HFFc6 (cell line): Measurements from ENCODE around the gene PON3. TPM values are rescaled to one million over a fixed set of nuclear protein-coding genes. Genes with fewer than 3 reads are reported as not detected.
A peak's percentile ranks its signal among the peaks of the same experiment; 100 is the strongest.

Experiments used
- DNase-seq: peaks from one replicate; pipeline ENCODE4 v3.0.0-alpha.2; 2018
- H3K27ac Mint-ChIP-seq: 2 replicates; pipeline ENCODE4 v1.8.0; 2020; ENCODE audit warnings: mild to moderate bottlenecking, mixed read lengths
- H3K27me3 Mint-ChIP-seq: 2 replicates; pipeline ENCODE4 v1.8.0; 2021; ENCODE audit warnings: mild to moderate bottlenecking, moderate library complexity, mixed read lengths; ENCODE audit not compliant: insufficient read depth
- H3K36me3 Mint-ChIP-seq: 2 replicates; pipeline ENCODE4 v1.8.0; 2021; ENCODE audit warnings: low read depth, mixed read lengths
- H3K4me1 Mint-ChIP-seq: 2 replicates; pipeline ENCODE4 v1.8.0; 2020; ENCODE audit warnings: low read depth, mixed read lengths
- H3K4me3 Mint-ChIP-seq: 2 replicates; pipeline ENCODE4 v1.8.0; 2020; ENCODE audit warnings: mild to moderate bottlenecking, moderate library complexity, mixed read lengths
- H3K9me3 Mint-ChIP-seq: 2 replicates; pipeline ENCODE4 v1.8.0; 2020; ENCODE audit warnings: mild to moderate bottlenecking, mixed read lengths
- total RNA-seq, 6 experiments: library from RNA; stranded (reverse); fragmentation: NEBNext Ultra II Directional; extraction: Animal tissue kit (Norgen Biotek cat#: 25700); gene quantifications; 2 replicates in 1 of 6; 3 replicates in 5 of 6; pipeline ENCODE4 v1.2.3, GENCODE V29; 2021
- TF ChIP-seq, protein P1 (sequence below): fragments of 200-600 bp; sonication (generic); IDR thresholded peaks from 2 replicates; pipeline ENCODE4 v1.5.0; 2021; ENCODE audit warnings: antibody characterized with exemption, mild to moderate bottlenecking

PON3 gene
- total RNA-seq, 6 experiments from 2014 or later, result not detected

- peaks cover 2% of the 10 kb centered on the region; the same call in 1 of the 2 replicates for H3K27me3 Mint-ChIP-seq
- TF ChIP-seq, protein P1, sequence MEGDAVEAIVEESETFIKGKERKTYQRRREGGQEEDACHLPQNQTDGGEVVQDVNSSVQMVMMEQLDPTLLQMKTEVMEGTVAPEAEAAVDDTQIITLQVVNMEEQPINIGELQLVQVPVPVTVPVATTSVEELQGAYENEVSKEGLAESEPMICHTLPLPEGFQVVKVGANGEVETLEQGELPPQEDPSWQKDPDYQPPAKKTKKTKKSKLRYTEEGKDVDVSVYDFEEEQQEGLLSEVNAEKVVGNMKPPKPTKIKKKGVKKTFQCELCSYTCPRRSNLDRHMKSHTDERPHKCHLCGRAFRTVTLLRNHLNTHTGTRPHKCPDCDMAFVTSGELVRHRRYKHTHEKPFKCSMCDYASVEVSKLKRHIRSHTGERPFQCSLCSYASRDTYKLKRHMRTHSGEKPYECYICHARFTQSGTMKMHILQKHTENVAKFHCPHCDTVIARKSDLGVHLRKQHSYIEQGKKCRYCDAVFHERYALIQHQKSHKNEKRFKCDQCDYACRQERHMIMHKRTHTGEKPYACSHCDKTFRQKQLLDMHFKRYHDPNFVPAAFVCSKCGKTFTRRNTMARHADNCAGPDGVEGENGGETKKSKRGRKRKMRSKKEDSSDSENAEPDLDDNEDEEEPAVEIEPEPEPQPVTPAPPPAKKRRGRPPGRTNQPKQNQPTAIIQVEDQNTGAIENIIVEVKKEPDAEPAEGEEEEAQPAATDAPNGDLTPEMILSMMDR, result no peak
- no peaks in the 10 kb centered on the region for H3K9me3 Mint-ChIP-seq
- H3K27ac Mint-ChIP-seq, result peak overlapping the region; percentile 40; the same call in 1 of the 2 replicates
- H3K4me1 Mint-ChIP-seq, result peaks cover 43% of the 10 kb centered on the region
- H3K36me3 Mint-ChIP-seq, result peaks cover 16% of the 10 kb centered on the region
- no peak for DNase-seq
- H3K4me3 Mint-ChIP-seq, result no peak overlapping the region; the same call in 1 of the 2 replicates
Observed at GRCh38 chr7:95424716-95425115, 28.5 kb upstream of the PON3 start.

DNA sequence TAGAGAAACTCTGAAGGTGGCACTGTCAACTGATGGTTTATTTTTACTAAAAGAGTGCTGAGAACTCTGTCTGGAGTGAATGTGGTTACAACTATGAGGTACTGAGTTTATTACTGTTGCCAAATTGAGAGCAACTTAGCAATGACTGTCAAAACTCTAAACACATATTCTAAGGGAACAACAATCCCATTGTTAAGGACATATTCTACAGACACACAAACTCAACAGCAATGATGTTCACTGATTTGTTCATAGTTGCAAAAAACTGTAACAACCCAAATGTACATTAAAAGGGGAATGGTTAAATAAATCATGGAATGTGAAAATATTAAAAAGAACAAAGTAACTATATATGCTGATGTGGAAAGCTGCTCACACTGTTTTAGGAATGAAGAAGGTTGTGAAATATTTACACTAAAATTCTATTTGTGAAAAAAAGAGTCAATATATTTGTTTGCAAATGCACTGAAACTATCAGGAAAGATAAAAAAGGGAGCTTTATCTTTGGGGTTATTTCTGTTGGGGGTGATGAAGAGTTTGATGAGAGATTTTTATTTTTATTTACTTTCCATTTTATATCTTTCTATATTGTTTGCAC is 25.8 kb upstream of the PON3 start:
- Mint-ChIP-seq H3K27ac (no peak overlapping the region), H3K36me3 (peaks cover 16% of the 10 kb centered on the region), H3K9me3 (no peaks in the 10 kb centered on the region), H3K4me3 (no peak overlapping the region), H3K4me1 (peaks cover 43% of the 10 kb centered on the region), H3K27me3 (peaks cover 2% of the 10 kb centered on the region; the same call in 1 of the 2 replicates)
- no peak for DNase-seq
- TF ChIP-seq, protein P1, result no peak

- peaks cover 43% of the 10 kb centered on the region for H3K4me1 Mint-ChIP-seq
- no peak for DNase-seq
- H3K27ac Mint-ChIP-seq, result 0 out of 2 replicates have a peak overlapping the region, but pooled peaks have one; percentile 6
- peaks cover 17% of the 10 kb centered on the region for H3K36me3 Mint-ChIP-seq
- TF ChIP-seq, protein P1, result no peak
- H3K4me3 Mint-ChIP-seq, result no peak overlapping the region
- H3K9me3 Mint-ChIP-seq, result no peaks in the 10 kb centered on the region
- peaks cover 2% of the 10 kb centered on the region; the same call in 1 of the 2 replicates for H3K27me3 Mint-ChIP-seq
Observed at GRCh38 chr7:95421000-95421846, 25.0 kb upstream of the PON3 start.

DNA sequence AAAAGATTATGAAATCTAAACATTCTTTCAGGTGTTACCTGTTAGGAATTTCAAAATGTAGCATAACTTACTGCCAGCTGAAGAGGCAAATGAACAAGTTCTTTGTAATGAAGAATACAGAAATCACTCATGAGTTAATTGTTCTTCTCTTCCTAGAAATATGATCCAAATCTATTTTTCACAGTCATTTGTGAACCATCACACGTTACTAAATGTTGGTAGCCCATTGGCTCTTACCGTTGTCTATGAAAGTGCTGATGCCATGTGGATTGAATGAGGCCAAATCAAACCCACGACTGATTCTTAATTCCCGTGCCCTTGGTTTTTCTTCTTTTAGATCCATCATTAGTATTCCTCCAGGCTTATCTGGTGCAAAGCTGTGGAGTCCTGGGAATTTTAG is 15.9 kb upstream of the PON3 start:
- peaks cover 6% of the 10 kb centered on the region; the same call in 1 of the 2 replicates for H3K4me1 Mint-ChIP-seq
- H3K27me3 Mint-ChIP-seq, result peaks cover 2% of the 10 kb centered on the region; the same call in 1 of the 2 replicates
- no peaks in the 10 kb centered on the region for H3K9me3 Mint-ChIP-seq
- no peak overlapping the region for H3K27ac Mint-ChIP-seq
- DNase-seq, result no peak
- H3K36me3 Mint-ChIP-seq, result peaks cover 38% of the 10 kb centered on the region
- TF ChIP-seq, protein P1, result no peak
- H3K4me3 Mint-ChIP-seq, result no peak overlapping the region

- peaks cover 38% of the 10 kb centered on the region for H3K36me3 Mint-ChIP-seq
- H3K4me3 Mint-ChIP-seq, result no peak overlapping the region
- TF ChIP-seq, protein P1, result no peak
- H3K27me3 Mint-ChIP-seq, result peaks cover 2% of the 10 kb centered on the region; the same call in 1 of the 2 replicates
- no peaks in the 10 kb centered on the region for H3K9me3 Mint-ChIP-seq
- H3K4me1 Mint-ChIP-seq, result peaks cover 6% of the 10 kb centered on the region; the same call in 1 of the 2 replicates
- H3K27ac Mint-ChIP-seq, result no peak overlapping the region
- no peak for DNase-seq
Observed at GRCh38 chr7:95411666-95412065, 15.5 kb upstream of the PON3 start.
